Left lung (tissue), 14 donors: ENCODE data around the gene GINM1. TPM values are rescaled to one million over a fixed set of nuclear protein-coding genes. Genes with fewer than 3 reads are reported as not detected.

Source experiments
- ATAC-seq: fragments of 200-7000 bp; cut with Tn5 transposase; one replicate; pipeline ENCODE4 v1.9.1; 2020; ENCODE audit warnings: moderate library complexity
- DNase-seq, 4 donors: peaks; one replicate each; pipeline ENCODE4 v3.0.0-alpha.2; 2013 to 2020
- H3K27ac ChIP-seq, 2 donors: fragments of 200-600 bp; sonication (generic) in 1 of 2; one replicate each; pipeline versions ENCODE4 v1.5.0 to v1.8.0; 2020 to 2021
- H3K27me3 ChIP-seq, 2 donors: fragments of 200-600 bp; sonication (generic) in 1 of 2; one replicate each; pipeline versions ENCODE4 v1.5.0 to v1.8.0; 2020 to 2021
- H3K36me3 ChIP-seq, 2 donors: fragments of 200-600 bp; sonication (generic) in 1 of 2; one replicate each; pipeline versions ENCODE4 v1.5.0 to v1.8.0; 2020 to 2021
- H3K4me1 ChIP-seq, 2 donors: fragments of 200-600 bp; one replicate each; pipeline ENCODE4 v1.8.0; 2021
- H3K4me3 ChIP-seq, 2 donors: fragments of 200-600 bp; sonication (generic) in 1 of 2; one replicate each; pipeline versions ENCODE4 v1.5.0 to v1.8.0; 2020 to 2021; ENCODE audit warnings: mild to moderate bottlenecking in 1 of 2
- H3K9me3 ChIP-seq, 2 donors: fragments of 200-600 bp; sonication (generic) in 1 of 2; one replicate each; pipeline versions ENCODE4 v1.5.0 to v1.8.0; 2020 to 2021
- CTCF ChIP-seq, 2 donors: fragments of 200-600 bp; sonication (generic) in 1 of 2; IDR thresholded peaks; one replicate each; pipeline versions ENCODE4 v1.5.0 to v1.8.0; 2021; ENCODE audit warnings: antibody characterized with exemption in 2 of 2
- intact Hi-C, 2 donors: fragments of 100-400 bp; cut with DNase I; formaldehyde crosslinking; loops; one replicate each; pipeline versions ENCODE4 v1.11.2 to v1.14.2; 2022
- long read RNA-seq, 12 donors: library from polyadenylated mRNA in 2 of 12; unstranded in 2 of 12; transcript quantifications; one replicate each; pipeline ENCODE4 v2.0.0 and lab custom pipeline, GENCODE V29; 2019 to 2026
- polyA plus RNA-seq, 6 donors: library from polyadenylated mRNA; unstranded; fragments of 120-200 nt; gene quantifications; one replicate each; pipeline ENCODE4 v1.2.1, GENCODE V29; 2013; ENCODE audit not compliant: insufficient read length in 6 of 6
- total RNA-seq, 2 donors: library from RNA; stranded (reverse); fragmentation: NEBNext Ultra II Directional; extraction: Animal tissue kit (Norgen Biotek cat#: 25700); gene quantifications; one replicate each; pipeline ENCODE4 v1.2.1, GENCODE V29; 2021
- donor health status: DM: no; HTN: yes; CAD: no.
- donor health status: DM: no; HTN: no; CAD: no.

Gene GINM1
- total RNA-seq, result 10 to 100 TPM; 43.6 to 46.4 TPM
- 10 to 100 TPM; 51.0 to 59.3 (median 56.6) TPM for polyA plus RNA-seq
- long read RNA-seq, donor 1, transcript GINM1-201 (8 exons, 2,024 nt), result major isoform, 23 of 103 reads
- long read RNA-seq, donor 1, partial matches to known transcripts, result 61 of 103 reads
- long read RNA-seq, donor 1, other reads (novel, unspliced or antisense), result 19 of 103 reads
- long read RNA-seq, donor 2, transcript GINM1-201 (8 exons, 2,024 nt), result major isoform, 13 of 13 reads
- long read RNA-seq, donor 2, partial matches to known transcripts, result 0 of 13 reads
- long read RNA-seq, donor 2, other reads (novel, unspliced or antisense), result 0 of 13 reads
- long read RNA-seq, donor 3, transcript GINM1-201 (8 exons, 2,024 nt), result major isoform, 9 of 9 reads
- long read RNA-seq, donor 3, partial matches to known transcripts, result 0 of 9 reads
- long read RNA-seq, donor 3, other reads (novel, unspliced or antisense), result 0 of 9 reads
- long read RNA-seq, donor 4, transcript GINM1-201 (8 exons, 2,024 nt), result major isoform, 33 of 39 reads
- long read RNA-seq, donor 4, partial matches to known transcripts, result 2 of 39 reads
- long read RNA-seq, donor 4, other reads (novel, unspliced or antisense), result 4 of 39 reads
- long read RNA-seq, donor 5, transcript GINM1-201 (8 exons, 2,024 nt), result major isoform, 19 of 19 reads
- long read RNA-seq, donor 5, partial matches to known transcripts, result 0 of 19 reads
- long read RNA-seq, donor 5, other reads (novel, unspliced or antisense), result 0 of 19 reads
- long read RNA-seq, donor 6, transcript GINM1-201 (8 exons, 2,024 nt), result major isoform, 19 of 19 reads
- long read RNA-seq, donor 6, partial matches to known transcripts, result 0 of 19 reads
- long read RNA-seq, donor 6, other reads (novel, unspliced or antisense), result 0 of 19 reads
- long read RNA-seq, donor 7, transcript GINM1-201 (8 exons, 2,024 nt), result major isoform, 14 of 14 reads
- long read RNA-seq, donor 7, partial matches to known transcripts, result 0 of 14 reads
- long read RNA-seq, donor 7, other reads (novel, unspliced or antisense), result 0 of 14 reads
- long read RNA-seq, donor 8, transcript GINM1-201 (8 exons, 2,024 nt), result major isoform, 11 of 11 reads
- long read RNA-seq, donor 8, partial matches to known transcripts, result 0 of 11 reads
- long read RNA-seq, donor 8, other reads (novel, unspliced or antisense), result 0 of 11 reads
- long read RNA-seq, donor 9, result 0 reads
- long read RNA-seq, donor 10, transcript GINM1-201 (8 exons, 2,024 nt), result major isoform, 24 of 28 reads
- long read RNA-seq, donor 10, partial matches to known transcripts, result 1 of 28 reads
- long read RNA-seq, donor 10, other reads (novel, unspliced or antisense), result 3 of 28 reads
- long read RNA-seq, donor 11, transcript GINM1-201 (8 exons, 2,024 nt), result major isoform, 12 of 12 reads
- long read RNA-seq, donor 11, partial matches to known transcripts, result 0 of 12 reads
- long read RNA-seq, donor 11, other reads (novel, unspliced or antisense), result 0 of 12 reads
- long read RNA-seq, donor 12, transcript GINM1-201 (8 exons, 2,024 nt), result major isoform, 14 of 14 reads
- long read RNA-seq, donor 12, partial matches to known transcripts, result 0 of 14 reads
- long read RNA-seq, donor 12, other reads (novel, unspliced or antisense), result 0 of 14 reads

GRCh38 chr6:149565527-149566409 is at the start of gene GINM1:
Gene GINM1 (plus strand): TSS chr6:149566375. CDS start chr6:149566415, 40 bp downstream.
- peaks cover 0 to 6% of the 10 kb centered on the region in 2 donors for H3K27me3 ChIP-seq
- peak; percentile 95 to 99 (median 96) for DNase-seq
- peak; percentile 94 for ATAC-seq
- intact Hi-C loops, result no loop called here
- peak within 1 kb of the TSS; percentile 97 to 99 for H3K4me3 ChIP-seq
- TF ChIP-seq CTCF (IDR thresholded peaks at IDR 0.05), result peak in 1 of 2 donors; percentile 45
- peaks cover 4 to 36% of the 10 kb centered on the region in 2 donors for H3K4me1 ChIP-seq
- H3K27ac ChIP-seq, result peak within 1 kb of the TSS; percentile 85 to 91
- H3K36me3 ChIP-seq, result no peaks in the 10 kb centered on the region
- H3K9me3 ChIP-seq, result no peaks in the 10 kb centered on the region

- Histone ChIP-seq H3K9me3 (no peaks in the 10 kb centered on the region), H3K4me1 (no peaks in the 10 kb centered on the region), H3K27me3 (no peaks in the 10 kb centered on the region), H3K27ac (no peak overlapping the region), H3K36me3 (peaks cover 0 to 100% of the 10 kb centered on the region in 2 donors), H3K4me3 (no peak overlapping the region)
- no peak for ATAC-seq
- intact Hi-C loops, result no loop called here
- no peak for DNase-seq
- no peak for TF ChIP-seq CTCF (IDR thresholded peaks at IDR 0.05)
These were observed 36.5 kb upstream of the GINM1 start for GRCh38 chr6:149529650-149530049.

- no peak for TF ChIP-seq CTCF (IDR thresholded peaks at IDR 0.05)
- H3K4me3 ChIP-seq, result no peak overlapping the region
- intact Hi-C loops, result no loop called here
- DNase-seq (no peak), ATAC-seq (no peak)
- no peak overlapping the region for H3K27ac ChIP-seq
- no peaks in the 10 kb centered on the region for H3K9me3 ChIP-seq
- H3K4me1 ChIP-seq, result no peaks in the 10 kb centered on the region
- no peaks in the 10 kb centered on the region for H3K27me3 ChIP-seq
- H3K36me3 ChIP-seq, result peaks cover 0 to 100% of the 10 kb centered on the region in 2 donors
These were observed 31.4 kb upstream of the GINM1 start for GRCh38 chr6:149534742-149535141.

GRCh38 chr6:149541139-149541538 is 25.0 kb upstream of the GINM1 start:
- intact Hi-C loops, result no loop called here

More at GRCh38 chr6:149541139-149541538, 25.0 kb upstream of the GINM1 start:
- no peaks in the 10 kb centered on the region for H3K9me3 ChIP-seq
- H3K4me3 ChIP-seq, result no peak overlapping the region
- H3K27me3 ChIP-seq, result no peaks in the 10 kb centered on the region
- H3K36me3 ChIP-seq, result peaks cover 3 to 48% of the 10 kb centered on the region in 2 donors
- no peak for DNase-seq
- ATAC-seq, result no peak
- H3K4me1 ChIP-seq, result peaks cover 6 to 27% of the 10 kb centered on the region in 2 donors
- H3K27ac ChIP-seq, result no peak overlapping the region
- no peak for TF ChIP-seq CTCF (IDR thresholded peaks at IDR 0.05)
